T47D (cell line): ENCODE results near the gene NRAS.
"Not testable (repeated sequence)": the region's sequence is repeated elsewhere in the genome, so short reads cannot be mapped to it uniquely, and the experiment has no call there.

Source experiments
- DNase-seq, 2 experiments: peaks; one replicate each; pipeline versions ENCODE4 v3.0.0 to v3.0.0-alpha.2; 2011 to 2012; ENCODE audit warnings: low read depth in 1 of 2, low spot score in 1 of 2
- JUND ChIP-seq: IDR thresholded peaks from 2 replicates; pipeline ENCODE4 v1.6.1; 2012; ENCODE audit warnings: low read depth
- in situ Hi-C: cut with HindIII; loops from 2 replicates; pipeline ENCODE4 v1.10.0; 2016; ENCODE audit warnings: low sequenced_read_pairs, low pct_unique_long_range_greater_than_20kb

The NRAS gene

DNA sequence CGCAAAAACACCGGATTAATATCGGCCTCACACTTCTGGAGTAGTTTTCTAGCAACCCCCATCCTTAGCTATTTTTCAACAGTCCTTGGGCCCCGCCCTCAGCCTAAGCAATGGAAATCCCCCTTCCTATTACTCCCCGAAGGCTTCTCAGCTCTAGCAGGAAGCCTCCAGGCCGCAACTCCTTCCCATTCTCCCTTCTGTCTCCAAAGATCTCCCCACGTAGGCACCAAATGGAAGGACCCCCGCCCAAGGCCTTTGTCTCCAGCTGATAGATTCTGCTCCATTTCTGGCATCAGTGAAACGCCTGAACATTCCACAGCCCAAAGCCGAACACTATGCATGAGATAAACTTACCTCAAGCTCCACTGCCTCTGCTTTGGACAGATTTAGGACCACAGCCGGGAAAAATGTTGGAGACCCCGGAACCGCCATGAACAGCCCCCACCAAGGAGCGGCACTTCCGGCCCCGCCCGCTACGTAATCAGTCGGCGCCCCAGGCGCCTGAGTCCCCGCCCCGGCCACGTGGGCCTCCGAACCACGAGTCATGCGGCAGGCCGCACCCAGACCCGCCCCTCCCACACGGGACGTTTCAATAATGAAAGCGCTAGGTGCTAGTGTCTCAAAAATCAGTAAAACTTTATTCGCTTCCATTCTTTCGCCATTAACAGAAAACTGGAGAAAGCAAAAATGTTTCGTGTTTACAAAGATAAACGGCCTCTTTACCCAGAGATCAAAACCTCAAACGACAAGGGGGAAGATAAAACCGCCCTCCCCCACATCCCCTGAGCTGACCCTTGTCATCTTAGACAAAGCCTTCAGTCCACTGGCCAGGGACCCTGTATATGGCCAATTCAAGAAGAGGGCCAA lies at the start of gene NRAS:
NRAS (minus strand) TSS at position 468 of the 867 bp plus-strand sequence. CDS start 611 bp downstream, outside the sequence.
- TF ChIP-seq JUND = no peak
- peak; percentile 49 to 87 for DNase-seq
- in situ Hi-C loops = no loop called here

DNA sequence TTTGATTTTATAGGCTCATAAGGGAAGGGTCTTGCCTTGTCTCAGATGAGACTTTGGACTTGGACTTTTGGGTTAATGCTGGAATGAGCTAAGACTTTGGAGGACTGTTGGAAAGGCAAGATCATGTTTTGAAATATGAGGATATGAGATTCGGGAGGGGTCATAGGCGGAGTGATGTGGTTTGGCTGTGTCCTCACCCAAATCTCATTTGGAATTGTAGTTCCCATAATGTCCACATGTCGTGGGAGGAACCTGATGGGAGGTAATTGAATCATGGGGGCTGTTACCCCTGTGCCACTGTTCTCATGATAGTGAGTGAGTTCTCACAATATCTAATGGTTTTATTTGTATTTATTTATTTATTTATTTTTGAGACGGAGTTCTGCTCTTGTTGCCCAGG lies 48.1 kb upstream of the NRAS start:
- no peak for DNase-seq
- in situ Hi-C loops = no loop called here
- TF ChIP-seq JUND = no peak

DNA sequence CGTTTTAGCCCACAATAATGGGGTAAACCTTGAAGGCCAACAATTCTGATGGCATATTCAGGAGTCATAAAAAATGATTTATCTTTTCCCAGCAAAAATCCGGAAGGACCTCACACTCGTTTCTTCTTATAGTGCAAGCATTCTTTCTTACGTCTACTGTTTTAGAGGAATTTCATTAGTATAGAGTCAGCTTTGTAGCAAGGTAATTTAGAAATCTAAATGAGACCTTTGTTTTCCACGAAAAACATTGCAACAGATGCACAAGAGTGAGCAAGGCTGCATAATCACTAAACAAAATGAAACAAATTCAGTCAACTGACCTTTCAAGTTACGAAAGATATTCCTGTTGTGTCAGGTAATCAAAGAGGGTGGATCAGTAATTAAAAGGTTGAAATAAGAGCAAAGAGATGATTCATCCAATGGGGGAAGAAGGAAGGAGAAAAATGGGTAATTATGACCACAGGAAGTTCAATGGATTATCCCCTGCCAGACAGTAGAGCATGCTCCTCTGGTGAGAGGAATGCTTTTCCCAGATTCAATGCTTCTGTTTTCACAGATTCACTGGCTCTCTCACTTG lies 41.8 kb upstream of the NRAS start:
- TF ChIP-seq JUND = no peak
- no peak for DNase-seq
- in situ Hi-C loops = no loop called here

DNA sequence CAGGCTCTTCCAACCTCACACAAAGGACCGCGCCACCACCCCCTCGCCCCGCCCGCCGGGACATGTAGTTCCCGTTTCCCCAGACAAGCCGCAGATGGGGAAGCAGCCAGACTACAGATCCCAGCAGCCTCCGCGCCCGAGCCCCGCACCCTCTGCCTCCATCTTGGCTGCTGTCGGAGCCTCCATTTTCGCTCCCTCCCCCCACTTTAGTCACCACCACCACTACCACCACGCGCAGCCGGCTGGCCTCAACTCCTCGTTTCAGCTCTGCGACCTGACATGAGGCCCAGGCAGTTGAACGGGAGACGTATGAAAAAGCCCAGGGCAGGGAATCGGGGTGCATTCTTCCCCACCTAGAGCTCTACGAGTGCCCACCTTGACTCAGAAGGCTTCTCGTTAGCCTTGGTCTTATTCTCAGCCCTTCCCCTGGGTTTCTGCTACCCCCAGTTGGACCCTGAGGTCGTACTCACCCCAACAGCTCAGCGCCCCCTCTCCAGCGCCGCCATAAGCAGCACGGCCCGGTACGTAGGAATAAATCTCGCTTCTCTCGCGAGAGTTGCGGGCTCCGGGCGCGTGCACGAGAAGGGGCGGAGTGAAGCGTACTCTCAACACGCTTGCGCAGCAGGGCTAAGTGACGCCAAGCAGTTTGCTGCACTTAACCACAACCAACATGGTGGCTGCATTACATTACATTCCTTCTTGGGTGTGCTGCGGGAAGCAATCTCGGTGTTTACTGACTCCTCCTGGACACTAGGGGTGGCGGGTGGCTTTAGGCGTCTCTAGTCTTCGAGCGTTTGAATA lies 41.1 kb upstream of the NRAS start, which contains the start of gene CSDE1:
CSDE1 (minus strand) TSS at position 530 of the 801 bp plus-strand sequence. CDS start 18,094 bp downstream, outside the sequence.
- in situ Hi-C loops = no loop called here
- DNase-seq = peak; percentile 65 to 98
- no peak for TF ChIP-seq JUND

DNA sequence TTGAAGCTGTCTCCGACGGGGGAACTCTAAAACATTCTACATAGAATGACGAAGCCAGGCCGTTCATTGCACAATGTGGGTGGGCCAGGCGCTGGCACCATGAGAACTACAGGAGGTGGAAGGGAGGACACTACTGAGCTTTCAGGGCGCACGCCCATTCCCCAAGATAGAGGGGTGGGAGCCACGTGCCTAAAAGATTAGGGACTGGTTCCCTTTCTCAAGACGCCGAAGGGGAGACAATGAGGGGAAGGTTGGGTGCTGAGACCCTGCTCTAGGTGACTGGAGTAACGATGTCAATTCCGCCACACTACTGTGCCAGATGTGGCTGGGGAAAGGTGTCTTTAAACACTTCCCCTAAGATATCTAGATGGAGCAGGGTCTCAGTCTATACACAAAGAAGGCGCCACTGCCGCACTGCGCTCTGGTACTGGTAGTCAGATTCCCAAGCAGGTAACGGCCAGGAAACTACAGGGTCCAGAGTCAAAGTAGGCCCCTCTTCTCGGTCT lies 40.4 kb upstream of the NRAS start:
- TF ChIP-seq JUND = no peak
- in situ Hi-C loops = no loop called here
- no peak for DNase-seq

DNA sequence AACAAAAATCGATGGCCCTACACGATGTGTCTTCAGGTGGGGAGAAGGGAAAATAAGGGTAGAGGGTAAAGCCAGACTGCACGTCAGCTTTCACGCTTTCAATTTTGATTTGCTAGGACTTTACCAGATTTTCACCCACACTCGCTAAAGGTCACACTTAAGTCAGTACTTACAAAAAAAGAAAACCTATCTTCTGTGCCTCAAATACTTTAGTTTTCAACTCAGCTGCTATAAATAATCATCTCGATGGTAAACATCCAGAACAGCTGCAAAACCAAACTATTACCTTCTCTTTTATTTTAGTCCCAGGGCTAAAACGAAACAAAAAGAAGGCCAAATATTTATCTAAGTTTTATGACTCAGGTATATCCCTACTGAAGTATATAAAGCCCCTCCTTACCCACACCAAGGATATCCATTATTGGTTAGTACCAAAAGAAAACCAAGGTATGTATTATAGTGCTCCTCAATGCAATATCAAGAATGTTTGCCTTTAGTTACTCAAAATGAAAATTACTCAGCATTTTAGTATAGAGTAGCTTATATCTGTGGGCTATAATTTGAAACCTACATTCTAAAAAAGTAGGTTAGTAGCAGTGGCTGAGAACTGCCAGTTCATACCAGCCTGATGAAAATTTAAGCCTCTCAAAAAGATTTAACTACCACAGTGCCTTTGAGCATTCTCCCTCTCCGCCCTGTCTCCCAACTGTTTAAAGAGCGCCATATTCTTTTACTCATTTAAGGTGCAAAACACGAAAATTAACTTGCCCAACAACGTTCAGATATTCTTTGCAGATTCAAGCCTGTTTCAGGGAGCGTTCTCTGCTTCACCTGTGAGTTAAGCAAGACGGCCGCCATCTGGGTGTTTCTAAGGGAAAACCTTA lies 39.7 kb upstream of the NRAS start:
- DNase-seq = no peak
- no peak for TF ChIP-seq JUND
- in situ Hi-C loops = no loop called here

DNA sequence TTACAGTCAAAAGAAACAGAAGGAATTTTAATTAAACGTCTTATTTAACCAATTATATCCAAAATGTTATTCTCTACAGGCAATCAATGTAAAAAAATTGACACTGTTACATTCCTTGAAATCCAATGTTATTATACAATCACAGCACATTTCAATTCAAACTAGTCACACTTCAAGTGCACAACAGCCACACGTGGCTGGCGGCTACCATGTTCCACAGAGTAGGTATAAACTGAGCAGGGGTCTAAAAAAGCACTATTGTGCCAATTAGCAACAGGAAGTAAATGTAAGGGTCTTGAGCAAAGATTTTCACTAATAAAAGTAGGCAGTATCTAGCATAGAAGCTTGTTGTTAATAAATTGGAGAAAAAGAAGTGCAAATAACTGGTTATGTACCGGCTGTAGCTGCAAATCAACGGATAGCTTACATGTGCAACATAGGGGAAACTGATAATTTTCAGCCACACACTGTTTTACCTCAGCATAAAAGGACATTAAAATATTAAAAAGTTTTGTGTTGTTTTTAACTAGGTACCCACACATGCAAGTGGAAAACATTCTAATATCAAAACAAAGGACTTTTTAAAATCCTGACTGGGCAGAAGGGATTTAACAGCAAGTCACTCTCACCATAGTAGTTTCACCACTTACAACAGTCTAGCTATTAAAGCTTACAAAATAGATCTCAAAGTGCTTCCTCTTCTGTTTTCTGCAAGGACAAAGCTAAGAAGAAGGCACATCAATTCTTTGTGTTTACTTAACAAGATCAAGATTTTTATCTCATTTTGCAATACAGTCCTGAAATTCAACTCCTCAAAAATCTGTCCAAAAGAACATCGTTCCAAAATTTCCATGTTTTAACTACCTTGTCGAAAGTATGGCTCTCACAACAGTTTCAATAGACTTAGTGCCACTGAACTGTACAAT lies 38.7 kb upstream of the NRAS start:
- TF ChIP-seq JUND = no peak
- in situ Hi-C loops = no loop called here
- no peak for DNase-seq

DNA sequence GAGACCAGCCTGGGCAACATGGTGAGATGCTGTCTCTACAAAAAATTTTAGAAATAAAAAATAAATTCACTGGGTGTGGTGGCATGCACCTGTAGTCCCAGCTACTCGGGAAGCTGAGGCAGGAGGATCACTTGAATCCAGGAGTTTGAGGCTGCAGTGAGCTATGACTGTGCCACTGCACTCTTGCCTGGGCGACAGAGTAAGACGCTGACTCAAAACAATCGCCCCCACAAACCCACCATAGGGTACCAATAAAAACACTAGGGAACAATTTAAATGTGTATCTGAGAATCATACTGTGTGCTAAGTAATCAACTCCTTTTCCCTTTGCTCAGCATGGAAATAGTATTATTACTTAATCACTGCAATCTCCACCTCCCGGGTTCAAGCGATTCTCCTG lies 37.1 kb upstream of the NRAS start:
- in situ Hi-C loops, DNase-seq: not testable (repeated sequence)

DNA sequence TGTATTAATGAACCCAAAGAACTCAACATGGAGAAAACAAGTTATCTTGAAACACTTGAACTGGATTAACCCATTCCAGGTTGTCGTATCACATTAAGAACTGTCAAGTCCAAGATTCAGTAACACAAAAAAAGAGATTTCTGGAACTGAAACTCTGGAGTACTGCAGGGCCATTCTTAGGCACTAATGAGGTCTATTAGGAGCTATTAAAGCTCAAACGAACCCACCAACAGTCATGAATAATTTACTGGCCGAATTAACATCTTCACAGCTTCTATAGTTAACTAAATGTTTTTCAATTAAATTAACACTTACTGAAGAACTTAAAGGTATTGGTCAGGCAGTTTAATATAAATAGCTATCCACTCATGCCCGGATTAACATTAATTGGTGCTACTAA lies 36.6 kb upstream of the NRAS start:
- in situ Hi-C loops = no loop called here
- no peak for TF ChIP-seq JUND
- DNase-seq = no peak

DNA sequence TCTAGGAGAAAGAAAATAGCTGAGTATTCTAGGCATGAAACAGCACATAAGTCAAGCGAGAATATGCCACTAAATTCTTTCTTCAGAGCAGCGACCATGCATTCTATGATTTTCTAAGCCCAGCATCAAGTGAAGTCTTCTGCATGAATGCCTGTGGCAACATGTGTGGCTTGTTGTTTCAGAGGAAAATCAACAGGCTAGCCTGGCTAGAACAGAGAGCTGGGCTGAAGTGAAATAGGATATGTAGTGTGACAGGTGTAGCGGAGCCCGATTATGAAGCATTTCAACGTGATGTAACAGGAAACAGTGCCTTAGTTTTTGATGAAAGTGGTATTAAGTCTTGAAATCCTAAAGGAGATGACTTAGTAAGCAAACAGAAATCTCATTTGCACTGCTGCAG lies 34.2 kb upstream of the NRAS start:
- TF ChIP-seq JUND = no peak
- no peak for DNase-seq
- in situ Hi-C loops = no loop called here

DNA sequence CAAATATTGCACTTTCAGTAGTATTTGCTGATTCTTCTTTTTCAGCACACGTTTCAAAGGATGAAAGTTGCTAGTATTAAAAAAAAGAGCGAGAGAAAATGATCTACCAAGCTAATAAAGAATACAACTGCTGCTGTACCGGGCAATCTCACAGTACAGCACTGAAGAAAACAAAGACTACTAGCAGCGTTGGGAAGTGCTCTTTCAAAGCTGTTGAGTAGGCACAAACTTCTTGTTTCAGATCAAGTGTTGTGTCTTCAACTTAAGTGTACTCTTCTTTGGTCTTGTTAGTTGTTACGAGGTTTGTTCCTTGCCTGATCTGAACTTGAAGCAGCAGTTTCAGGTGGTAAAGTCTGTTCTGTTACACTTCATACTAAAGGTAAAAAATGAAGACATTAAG lies 33.3 kb upstream of the NRAS start:
- no peak for DNase-seq
- in situ Hi-C loops = no loop called here
- TF ChIP-seq JUND = no peak
